ENCODE data around the gene PMVK.

DNA sequence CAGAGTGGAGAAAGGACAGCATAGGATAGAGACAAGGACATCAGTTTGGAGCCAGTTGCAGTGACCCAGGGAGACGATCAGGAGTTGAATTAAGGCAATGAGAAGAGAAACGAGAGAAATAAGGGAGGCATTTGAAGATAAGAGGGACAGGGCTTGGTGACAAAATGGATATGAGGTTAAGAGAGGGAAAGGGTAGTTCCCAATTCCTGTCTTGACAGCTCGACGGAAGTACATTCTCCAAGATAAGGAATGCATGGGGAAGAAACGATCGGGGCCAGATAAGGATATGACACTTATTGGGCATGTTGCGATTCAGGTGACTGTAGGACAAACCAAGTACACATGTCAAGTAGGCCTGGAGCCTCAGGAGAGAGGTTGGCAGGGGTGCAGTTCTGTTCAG, 47.8 kb downstream of the PMVK start:
- no peak for TF ChIP-seq POLR2A (IDR thresholded peaks at IDR 0.05; ENCODE audit: control extremely low read depth in 1 of 2, low read depth in 2 of 2, low read length in 2 of 2)
- no peak for TF ChIP-seq SIN3A (conservative IDR thresholded peaks at IDR 0.05 in 1 of 2, IDR thresholded peaks at IDR 0.05 in 1 of 2; ENCODE audit: low read depth in 1 of 2, low read length in 2 of 2)
- no peak for TF ChIP-seq TAF1 (IDR thresholded peaks at IDR 0.05; ENCODE audit: low read depth, low read length)
- TF ChIP-seq, protein P1, sequence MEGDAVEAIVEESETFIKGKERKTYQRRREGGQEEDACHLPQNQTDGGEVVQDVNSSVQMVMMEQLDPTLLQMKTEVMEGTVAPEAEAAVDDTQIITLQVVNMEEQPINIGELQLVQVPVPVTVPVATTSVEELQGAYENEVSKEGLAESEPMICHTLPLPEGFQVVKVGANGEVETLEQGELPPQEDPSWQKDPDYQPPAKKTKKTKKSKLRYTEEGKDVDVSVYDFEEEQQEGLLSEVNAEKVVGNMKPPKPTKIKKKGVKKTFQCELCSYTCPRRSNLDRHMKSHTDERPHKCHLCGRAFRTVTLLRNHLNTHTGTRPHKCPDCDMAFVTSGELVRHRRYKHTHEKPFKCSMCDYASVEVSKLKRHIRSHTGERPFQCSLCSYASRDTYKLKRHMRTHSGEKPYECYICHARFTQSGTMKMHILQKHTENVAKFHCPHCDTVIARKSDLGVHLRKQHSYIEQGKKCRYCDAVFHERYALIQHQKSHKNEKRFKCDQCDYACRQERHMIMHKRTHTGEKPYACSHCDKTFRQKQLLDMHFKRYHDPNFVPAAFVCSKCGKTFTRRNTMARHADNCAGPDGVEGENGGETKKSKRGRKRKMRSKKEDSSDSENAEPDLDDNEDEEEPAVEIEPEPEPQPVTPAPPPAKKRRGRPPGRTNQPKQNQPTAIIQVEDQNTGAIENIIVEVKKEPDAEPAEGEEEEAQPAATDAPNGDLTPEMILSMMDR (IDR thresholded peaks at IDR 0.05; ENCODE audit: control extremely low read depth in 1 of 3, insufficient read depth in 1 of 3, low read depth in 1 of 3, low read length in 3 of 3), result no peak
- no peak for TF ChIP-seq SIX5 (IDR thresholded peaks at IDR 0.05; ENCODE audit: low read depth, low read length)
- no peak for TF ChIP-seq TBP (IDR thresholded peaks at IDR 0.05; ENCODE audit: low read depth, low read length)
- TF ChIP-seq, protein P2, sequence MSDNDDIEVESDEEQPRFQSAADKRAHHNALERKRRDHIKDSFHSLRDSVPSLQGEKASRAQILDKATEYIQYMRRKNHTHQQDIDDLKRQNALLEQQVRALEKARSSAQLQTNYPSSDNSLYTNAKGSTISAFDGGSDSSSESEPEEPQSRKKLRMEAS (IDR thresholded peaks at IDR 0.05), result no peak
- TF ChIP-seq JUN (IDR thresholded peaks at IDR 0.05; ENCODE audit: low read depth, low read length), result no peak
- TF ChIP-seq, protein P3, sequence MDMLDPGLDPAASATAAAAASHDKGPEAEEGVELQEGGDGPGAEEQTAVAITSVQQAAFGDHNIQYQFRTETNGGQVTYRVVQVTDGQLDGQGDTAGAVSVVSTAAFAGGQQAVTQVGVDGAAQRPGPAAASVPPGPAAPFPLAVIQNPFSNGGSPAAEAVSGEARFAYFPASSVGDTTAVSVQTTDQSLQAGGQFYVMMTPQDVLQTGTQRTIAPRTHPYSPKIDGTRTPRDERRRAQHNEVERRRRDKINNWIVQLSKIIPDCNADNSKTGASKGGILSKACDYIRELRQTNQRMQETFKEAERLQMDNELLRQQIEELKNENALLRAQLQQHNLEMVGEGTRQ (IDR thresholded peaks at IDR 0.05; ENCODE audit: low read length), result no peak
- no peak for TF ChIP-seq NANOG (IDR thresholded peaks at IDR 0.05; ENCODE audit: insufficient read depth, low read depth, low read length, poor library complexity, severe bottlenecking)
- no peak for TF ChIP-seq RAD21 (IDR thresholded peaks at IDR 0.05 in 1 of 2, conservative IDR thresholded peaks at IDR 0.05 in 1 of 2; ENCODE audit: low read depth in 2 of 2, low read length in 2 of 2)
- TF ChIP-seq FOSL1 (IDR thresholded peaks at IDR 0.05; ENCODE audit: insufficient read depth, low read depth, low read length), result no peak
- TF ChIP-seq JUND (IDR thresholded peaks at IDR 0.05; ENCODE audit: low read length), result no peak

Data from H1 (cell line).